SKM-1 (cell line): Measurements from ENCODE around the gene ACVR1B.

Experiments used
- DNase-seq: peaks from one replicate; lab custom pipeline; 2025; ENCODE audit not compliant: unreplicated experiment; lab: John Stamatoyannopoulos, UW

The ACVR1B gene

GRCh38 chr12:51942501-51943000, 8.9 kb upstream of the ACVR1B start:
- DNase-seq = no peak

- DNase-seq = no peak
These were observed 8.2 kb upstream of the ACVR1B start for GRCh38 chr12:51943346-51943745.

- DNase-seq = no peak
These were observed 6.8 kb upstream of the ACVR1B start for GRCh38 chr12:51944608-51945233.

GRCh38 chr12:51947246-51947996, 4.1 kb upstream of the ACVR1B start:
- DNase-seq = no peak

- no peak for DNase-seq
These were observed 3.4 kb upstream of the ACVR1B start for GRCh38 chr12:51948066-51948465.

GRCh38 chr12:51949342-51950030, 2.0 kb upstream of the ACVR1B start:
- no peak for DNase-seq

GRCh38 chr12:51950682-51951198, 759 bp upstream of the ACVR1B start:
- DNase-seq = no peak

- no peak for DNase-seq
These were observed 584 bp downstream of the ACVR1B start for GRCh38 chr12:51951843-51952722.

- DNase-seq = no peak
These were observed 1.6 kb downstream of the ACVR1B start for GRCh38 chr12:51953089-51953488.

GRCh38 chr12:51953864-51954263, 2.4 kb downstream of the ACVR1B start:
- no peak for DNase-seq

GRCh38 chr12:51954561-51955361, 3.3 kb downstream of the ACVR1B start:
- DNase-seq = no peak

- no peak for DNase-seq
These were observed 4.2 kb downstream of the ACVR1B start for GRCh38 chr12:51955702-51956101.

- DNase-seq = no peak
These were observed 7.0 kb downstream of the ACVR1B start for GRCh38 chr12:51958542-51958941.

GRCh38 chr12:51959211-51959610, 7.7 kb downstream of the ACVR1B start:
- DNase-seq = no peak

GRCh38 chr12:51959921-51960320, 8.4 kb downstream of the ACVR1B start:
- no peak for DNase-seq

GRCh38 chr12:51960488-51960887, 9.0 kb downstream of the ACVR1B start:
- DNase-seq = no peak

- no peak for DNase-seq
These were observed 9.4 kb downstream of the ACVR1B start for GRCh38 chr12:51960890-51961289.

- no peak for DNase-seq
These were observed 10.3 kb downstream of the ACVR1B start for GRCh38 chr12:51961834-51962233.

- DNase-seq = no peak
These were observed 11.2 kb downstream of the ACVR1B start for GRCh38 chr12:51962737-51963136.

- no peak for DNase-seq
These were observed 12.0 kb downstream of the ACVR1B start for GRCh38 chr12:51963477-51963876.
